SHP77 treated with DMSO at 0.1 percent for 48 hours (cell line): Measurements from ENCODE around the gene PRR20G.
"Not testable (repeated sequence)": the region's sequence is repeated elsewhere in the genome, so short reads cannot be mapped to it uniquely, and the experiment has no call there.

ENCODE experiments used
- DNase-seq: peaks from one replicate; lab custom pipeline; 2025; lab: John Stamatoyannopoulos, UW

PRR20G gene

DNA sequence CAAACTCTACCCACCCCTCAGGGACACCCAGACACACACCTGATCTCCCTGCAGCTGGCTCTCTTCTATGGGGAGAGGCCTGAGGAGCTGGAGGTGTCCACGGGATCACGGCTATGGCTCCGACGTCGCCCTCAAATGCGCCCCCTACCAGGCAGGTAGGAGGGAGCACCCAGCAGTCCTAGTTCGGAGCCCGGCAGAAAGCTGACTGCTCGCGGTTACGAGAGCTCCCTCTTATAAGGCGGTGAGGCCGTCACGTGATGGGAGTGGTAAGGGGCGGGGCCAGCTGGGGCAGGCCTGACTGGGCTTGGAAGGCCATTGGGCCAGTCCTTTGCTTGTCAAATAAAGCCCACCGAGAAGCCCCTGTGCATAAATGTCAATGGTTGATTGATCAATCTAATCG, at the start of gene PRR20G:
Gene PRR20G, minus strand, starts transcription at position 207 of the 400 bp plus-strand sequence. CDS start 681 bp downstream, outside the sequence.
- DNase-seq: no peak

DNA sequence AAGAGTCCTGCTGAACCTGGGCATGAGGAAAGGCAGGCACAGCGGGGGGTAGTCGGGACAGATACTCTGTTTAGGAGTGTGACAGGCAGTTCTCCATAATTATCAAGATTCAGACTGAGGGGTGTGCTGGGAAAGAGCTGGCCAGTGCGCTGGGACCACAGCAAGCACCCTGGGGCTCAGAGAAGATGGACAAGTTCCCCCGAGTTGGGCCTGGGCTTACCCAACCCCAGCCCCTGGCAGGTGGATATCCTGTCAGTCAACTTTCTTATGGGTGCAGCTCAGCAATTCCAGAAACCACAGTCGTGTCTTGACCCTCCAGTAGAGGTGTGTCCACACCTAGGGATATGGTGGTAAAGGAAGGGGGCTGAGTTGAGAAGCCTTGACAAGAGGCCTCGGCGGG, 49.2 kb upstream of the PRR20G start:
- no peak for DNase-seq

GRCh38 chr3:127336101-127336500, 48.3 kb upstream of the PRR20G start:
- DNase-seq: no peak

DNA sequence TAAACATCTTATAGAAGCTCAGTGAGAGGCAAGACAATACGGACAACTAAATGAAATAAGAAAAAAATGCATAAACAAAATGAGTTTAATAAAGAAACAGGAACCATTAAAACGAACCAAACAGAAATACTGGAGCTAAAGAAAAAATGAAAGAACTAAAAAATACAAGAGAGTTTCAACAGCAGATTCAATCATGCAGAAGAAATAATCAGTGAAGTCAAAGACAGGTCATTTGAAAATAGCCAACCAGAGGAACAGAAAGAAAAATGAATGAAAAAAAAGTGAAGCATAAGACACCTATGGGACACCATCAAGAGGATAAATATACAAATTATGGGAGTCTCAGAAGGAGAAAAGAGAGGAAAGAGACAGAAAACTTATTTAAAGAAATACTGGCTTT, 42.5 kb upstream of the PRR20G start:
- DNase-seq: no peak

DNA sequence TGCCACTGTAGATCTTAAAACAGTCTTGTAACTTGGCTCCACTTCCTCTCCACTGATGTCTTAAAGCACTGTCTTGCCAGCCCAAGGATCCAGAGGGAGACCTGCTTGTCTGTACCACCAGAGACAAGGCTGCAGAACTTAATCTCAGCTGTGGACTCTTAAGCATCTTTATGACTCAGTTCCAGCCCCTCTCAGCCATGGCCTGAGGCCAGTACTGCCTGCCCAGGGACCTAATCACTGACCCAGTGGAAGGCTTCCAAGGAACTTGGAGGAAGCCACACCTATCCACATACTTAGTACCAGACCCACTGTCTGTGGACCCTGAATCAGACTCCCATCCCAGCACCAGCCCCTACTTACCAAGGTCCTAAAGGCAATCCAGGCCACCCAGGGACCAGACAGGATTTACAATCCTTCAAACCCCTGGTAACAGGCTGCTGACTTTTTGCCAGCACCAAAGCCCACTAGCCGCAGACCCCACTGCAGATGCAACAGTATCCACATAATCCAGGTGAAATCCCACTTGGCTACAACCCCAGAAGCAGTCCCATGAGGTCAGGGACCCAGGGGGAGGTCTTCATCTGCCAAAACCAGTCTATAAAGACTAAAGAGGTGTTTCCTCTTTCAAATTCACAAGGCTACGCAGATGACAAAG, 41.9 kb upstream of the PRR20G start:
- DNase-seq: no peak

- no peak for DNase-seq
Observed at GRCh38 chr3:127328421-127328820, 40.6 kb upstream of the PRR20G start.

DNA sequence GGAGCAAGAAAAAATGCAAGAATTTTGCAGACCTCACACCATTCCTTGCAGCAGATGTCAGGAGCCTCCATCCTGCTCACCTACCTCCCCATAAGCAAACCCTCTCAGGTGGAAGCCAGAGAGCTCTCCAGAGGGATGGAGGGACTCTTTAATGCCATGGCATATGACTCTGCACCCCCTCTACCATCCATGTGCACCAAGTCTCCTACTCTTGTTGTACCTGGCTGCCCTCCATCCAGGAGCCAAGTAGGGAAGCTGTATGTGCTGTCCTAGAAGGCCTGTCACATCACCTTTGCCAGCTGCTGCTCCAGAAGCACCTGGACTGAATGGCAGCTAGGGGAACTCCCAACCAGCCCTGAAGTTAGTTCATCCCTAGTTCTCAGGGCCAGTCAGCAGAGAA, 38.5 kb upstream of the PRR20G start:
- no peak for DNase-seq

DNA sequence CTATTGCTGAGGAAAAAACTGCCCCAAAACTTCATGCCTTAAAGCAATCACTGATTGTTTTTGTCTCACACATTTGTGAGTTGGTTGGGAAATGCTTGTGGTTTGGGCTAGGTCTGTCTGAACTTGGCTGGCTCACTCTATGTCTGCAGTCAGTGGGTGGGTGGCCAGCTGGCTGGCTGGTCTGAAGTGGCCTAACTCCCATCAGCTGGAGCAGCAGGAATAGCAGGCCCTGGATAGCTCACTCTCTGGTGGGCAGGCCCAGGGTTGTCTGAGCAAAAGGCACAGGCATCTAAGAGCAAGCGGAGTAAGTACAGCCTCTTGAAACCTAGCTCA, 37.7 kb upstream of the PRR20G start:
- no peak for DNase-seq

GRCh38 chr3:127324913-127325628, 37.2 kb upstream of the PRR20G start:
- DNase-seq: no peak

- no peak for DNase-seq
Observed at GRCh38 chr3:127324076-127324475, 36.2 kb upstream of the PRR20G start.

- no peak for DNase-seq
Observed at GRCh38 chr3:127323581-127323980, 35.7 kb upstream of the PRR20G start.

- no peak for DNase-seq
Observed at GRCh38 chr3:127321371-127321770, 33.5 kb upstream of the PRR20G start.

DNA sequence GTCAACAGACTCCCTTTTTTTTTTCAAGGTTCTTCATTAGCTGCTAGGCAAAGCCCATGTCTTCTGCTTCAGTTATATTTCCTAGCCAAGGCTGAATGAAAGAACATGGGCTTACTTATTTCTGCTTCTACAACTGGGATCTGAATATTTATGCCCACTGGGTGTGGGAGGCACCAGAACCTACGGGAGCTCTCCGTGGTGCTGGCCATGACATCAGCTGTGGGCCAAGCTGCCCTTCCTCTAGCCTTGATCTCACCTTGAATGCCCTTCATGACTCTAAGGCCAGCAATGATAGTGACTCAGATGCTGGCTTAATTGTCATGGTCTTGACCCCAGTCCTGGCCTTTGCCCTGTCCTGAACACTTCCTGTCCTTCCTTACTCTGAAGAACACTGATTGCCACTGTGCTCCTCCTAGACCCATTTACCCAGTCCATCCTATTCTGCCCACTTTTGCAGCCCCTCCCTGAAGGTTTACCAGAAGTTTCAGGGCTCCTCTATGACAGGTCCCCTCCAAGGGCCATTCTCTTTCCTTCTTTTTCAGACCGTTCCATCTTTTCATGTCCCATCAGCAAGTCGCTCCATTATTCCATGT, 32.8 kb upstream of the PRR20G start:
- no peak for DNase-seq

- DNase-seq: no peak
Observed at GRCh38 chr3:127316685-127317084, 28.8 kb upstream of the PRR20G start.

DNA sequence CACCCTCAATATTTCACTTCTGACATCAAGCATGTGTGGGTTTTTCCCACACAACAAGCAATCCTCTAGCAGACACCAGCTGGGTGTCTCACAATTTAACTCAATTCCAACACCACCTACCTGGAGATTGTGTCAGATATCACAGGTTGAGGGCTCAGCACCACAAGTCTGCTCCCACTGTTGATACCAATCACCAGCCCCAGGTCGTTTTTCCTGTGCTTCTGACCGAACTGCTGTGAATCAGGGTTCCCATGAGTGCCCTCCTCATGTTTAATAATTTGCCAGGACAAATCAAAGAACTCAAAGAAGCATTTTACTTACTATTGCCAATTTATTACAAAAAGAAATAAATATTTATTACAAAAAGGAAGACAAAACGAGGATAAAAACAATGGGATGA, 25.0 kb upstream of the PRR20G start:
- no peak for DNase-seq

GRCh38 chr3:127308821-127309220, 21.0 kb upstream of the PRR20G start:
- DNase-seq: not testable (repeated sequence)

GRCh38 chr3:127307916-127308315, 20.1 kb upstream of the PRR20G start:
- no peak for DNase-seq

DNA sequence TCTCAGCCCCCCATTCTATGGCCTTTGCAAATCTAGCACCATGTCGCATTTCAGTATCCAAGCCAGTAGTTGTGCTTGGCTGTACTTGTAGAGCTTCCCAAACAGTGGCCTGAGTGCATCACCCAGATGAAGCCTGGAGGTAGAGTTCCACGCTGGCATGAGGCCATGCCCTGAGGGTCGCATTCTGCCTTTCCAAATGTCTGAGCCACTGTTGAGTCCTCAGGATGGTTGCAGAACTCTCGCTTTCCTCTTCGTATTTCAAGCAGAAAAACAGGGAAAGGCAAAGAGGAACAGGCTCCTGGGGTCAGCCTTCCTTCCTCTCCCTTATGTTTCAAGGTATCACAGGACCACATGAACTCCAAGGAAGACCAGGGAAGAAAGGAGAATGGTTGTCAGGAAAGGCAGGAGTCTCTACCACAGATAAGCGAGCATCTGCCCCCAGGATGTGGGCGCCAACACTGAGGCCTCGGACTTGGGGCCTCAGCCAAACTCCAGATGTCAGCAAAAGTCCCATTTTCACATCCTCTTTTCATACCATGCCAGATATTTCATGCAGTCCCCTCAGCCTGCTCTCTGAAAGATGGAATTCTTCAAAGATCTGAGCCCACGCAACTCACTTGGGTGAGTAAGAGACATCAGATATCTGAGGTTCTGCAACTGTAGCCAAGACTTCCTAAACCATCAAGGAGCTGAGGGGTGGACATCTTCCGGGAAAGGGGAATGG, 19.4 kb upstream of the PRR20G start:
- DNase-seq: no peak

DNA sequence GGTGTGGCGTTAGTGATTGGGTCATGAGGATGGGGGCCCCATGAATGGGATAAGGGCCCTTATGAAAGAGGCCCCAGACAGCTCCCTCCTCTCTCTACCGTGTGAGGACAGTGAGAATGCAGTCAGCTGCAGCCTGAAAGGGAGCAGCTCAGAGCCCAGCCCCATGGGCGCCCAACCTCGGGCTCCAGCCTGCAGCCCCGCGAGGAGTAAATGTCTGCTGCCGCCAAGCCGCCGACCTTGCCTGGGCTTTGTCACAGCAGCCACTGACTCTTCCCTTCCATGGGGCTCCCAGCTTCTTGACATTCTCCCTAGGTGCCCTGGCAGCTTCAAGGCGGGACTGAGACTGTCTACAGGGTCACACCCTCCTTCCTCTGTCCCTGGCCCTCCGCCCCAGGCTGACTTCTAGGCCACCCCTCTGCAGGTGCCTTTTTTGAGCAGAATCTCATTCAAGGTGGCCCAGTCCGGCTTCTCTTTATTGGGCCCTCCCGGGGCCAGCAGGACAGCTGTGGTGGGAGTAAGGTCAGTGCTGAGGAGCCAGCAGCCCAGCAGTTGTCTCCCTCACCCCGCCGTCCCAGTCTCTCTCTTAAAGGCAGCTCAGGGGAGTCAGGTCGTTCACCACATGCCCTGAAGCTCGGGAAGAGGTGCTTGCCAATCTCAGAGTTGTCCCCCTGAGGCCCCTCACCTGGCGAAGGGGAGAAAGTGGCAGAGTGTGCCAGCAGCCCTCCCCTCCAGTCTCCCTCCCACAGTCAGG, 18.7 kb upstream of the PRR20G start:
- DNase-seq: no peak

- no peak for DNase-seq
Observed at GRCh38 chr3:127305499-127306060, 17.7 kb upstream of the PRR20G start.

DNA sequence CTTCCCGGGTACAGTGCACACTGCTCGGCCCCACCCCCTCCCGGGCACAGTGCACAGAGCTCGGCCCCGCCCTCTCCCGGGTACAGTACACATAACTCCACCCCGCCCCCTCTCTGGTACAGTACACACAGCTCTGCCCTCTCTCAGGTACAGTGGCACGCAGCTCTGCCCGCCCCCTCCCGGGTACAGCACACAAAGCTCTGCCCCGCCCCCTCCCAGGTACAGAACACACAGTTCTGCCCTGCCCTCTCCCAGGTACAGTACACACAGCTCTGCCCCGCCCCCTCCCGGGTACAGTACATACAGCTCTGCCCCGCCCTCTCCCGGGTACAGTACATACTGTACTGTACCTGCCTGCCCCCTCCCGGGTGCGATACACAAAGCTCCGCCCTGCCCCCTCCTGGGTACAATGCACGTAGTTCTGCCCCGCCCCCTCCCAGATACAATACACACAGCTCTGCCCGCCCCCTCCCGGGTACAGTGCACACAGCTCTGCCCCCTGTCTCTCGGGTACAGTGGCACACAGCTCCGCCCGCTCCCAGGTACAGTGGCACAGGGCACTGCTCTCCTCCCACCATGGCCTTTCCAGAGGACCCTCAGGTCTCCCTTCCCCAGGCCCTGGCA, 16.4 kb upstream of the PRR20G start:
- DNase-seq: peak; percentile 57
